ENCODE measurements around the gene SLC9A9. TPM values are rescaled to one million over a fixed set of nuclear protein-coding genes. Genes with fewer than 3 reads are reported as not detected.

The SLC9A9 gene
- total RNA-seq, 1 donor from 2014 or later = 20.4 TPM

DNA sequence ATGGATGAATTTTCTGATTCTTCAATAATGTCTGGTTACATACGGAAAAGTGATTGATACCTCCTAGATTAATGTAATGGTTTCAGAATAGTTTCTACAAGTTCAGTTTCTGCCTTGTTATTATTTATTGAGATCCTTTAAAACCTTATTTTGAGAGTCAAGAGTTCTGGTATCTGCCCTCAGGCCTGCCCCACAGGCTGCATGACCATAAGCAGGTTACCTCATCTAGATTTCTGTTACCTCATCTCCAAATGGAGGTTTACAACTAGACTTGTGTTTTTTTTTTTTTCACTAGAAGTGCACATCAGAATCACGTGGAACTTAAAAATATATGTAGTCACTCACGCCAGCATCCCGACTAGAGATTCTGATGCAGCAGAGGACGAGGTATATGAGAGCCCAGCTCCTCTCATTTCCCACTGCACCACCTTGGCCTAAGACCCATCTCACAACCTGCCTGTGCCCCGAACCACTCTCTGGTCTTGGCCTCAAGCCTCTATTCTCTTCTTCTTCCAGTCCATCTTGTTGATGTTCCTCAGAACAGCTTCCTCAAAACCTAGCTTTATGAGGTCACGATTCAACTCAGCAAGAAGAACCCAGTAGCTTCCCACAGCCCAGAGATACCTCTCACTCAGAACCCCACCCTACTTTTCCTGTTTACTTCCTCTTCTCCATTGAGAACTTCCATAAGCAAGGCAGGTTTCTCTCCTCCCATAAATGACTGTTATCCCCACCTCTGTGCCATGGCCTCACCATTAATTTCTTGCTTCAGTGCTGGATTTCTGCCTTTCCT, 375.3 kb downstream of the SLC9A9 start:
- Histone ChIP-seq H3K27me3 (ENCODE audit: control insufficient read depth in 3 of 3, insufficient read depth in 3 of 3, low read length in 3 of 3) (no peaks in the 10 kb centered on the region), H3K9ac (ENCODE audit: low read depth in 1 of 3, low read length in 3 of 3) (no peak overlapping the region), H3K4me1 (ENCODE audit: control insufficient read depth in 3 of 3, insufficient read depth in 3 of 3, low read length in 3 of 3) (no peaks in the 10 kb centered on the region), H3K9me3 (ENCODE audit: control insufficient read depth in 3 of 3, low read length in 3 of 3) (no peaks in the 10 kb centered on the region), H3K27ac (ENCODE audit: low read depth, low read length) (no peak overlapping the region), H3K36me3 (ENCODE audit: control insufficient read depth in 3 of 3, insufficient read depth in 3 of 3, low read length in 3 of 3) (no peaks in the 10 kb centered on the region), H3K4me3 (ENCODE audit: low read length in 3 of 3) (no peak overlapping the region)

DNA sequence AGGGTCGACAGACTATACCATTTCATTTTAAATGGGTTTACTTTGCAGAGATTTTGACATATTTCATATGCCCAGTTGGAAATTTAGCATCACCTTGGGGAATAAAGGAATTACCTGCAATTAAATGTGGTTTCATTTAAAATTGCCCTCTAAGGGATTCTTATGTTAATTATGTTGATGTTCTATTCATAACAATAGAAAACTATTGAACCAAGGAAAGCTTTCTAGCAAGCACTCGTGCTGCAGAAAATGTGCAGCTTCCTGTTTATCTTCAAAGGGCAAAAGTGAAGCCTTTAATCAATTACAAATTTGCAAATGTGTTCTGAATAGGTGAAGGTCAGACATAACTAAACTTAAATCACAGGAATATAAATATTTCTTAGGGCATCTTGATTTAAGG, 376.6 kb downstream of the SLC9A9 start:
- no peaks in the 10 kb centered on the region for H3K9me3 ChIP-seq (ENCODE audit: control insufficient read depth in 3 of 3, low read length in 3 of 3)
- peaks cover 0 to 2% (median 0%) of the 10 kb centered on the region in 3 donors for H3K36me3 ChIP-seq (ENCODE audit: control insufficient read depth in 3 of 3, insufficient read depth in 3 of 3, low read length in 3 of 3)
- H3K9ac ChIP-seq (ENCODE audit: low read depth in 1 of 3, low read length in 3 of 3) = no peak overlapping the region
- H3K4me3 ChIP-seq (ENCODE audit: low read length in 3 of 3) = no peak overlapping the region
- H3K27me3 ChIP-seq (ENCODE audit: control insufficient read depth in 3 of 3, insufficient read depth in 3 of 3, low read length in 3 of 3) = no peaks in the 10 kb centered on the region
- H3K27ac ChIP-seq (ENCODE audit: low read depth, low read length) = no peak overlapping the region
- no peaks in the 10 kb centered on the region for H3K4me1 ChIP-seq (ENCODE audit: control insufficient read depth in 3 of 3, insufficient read depth in 3 of 3, low read length in 3 of 3)

DNA sequence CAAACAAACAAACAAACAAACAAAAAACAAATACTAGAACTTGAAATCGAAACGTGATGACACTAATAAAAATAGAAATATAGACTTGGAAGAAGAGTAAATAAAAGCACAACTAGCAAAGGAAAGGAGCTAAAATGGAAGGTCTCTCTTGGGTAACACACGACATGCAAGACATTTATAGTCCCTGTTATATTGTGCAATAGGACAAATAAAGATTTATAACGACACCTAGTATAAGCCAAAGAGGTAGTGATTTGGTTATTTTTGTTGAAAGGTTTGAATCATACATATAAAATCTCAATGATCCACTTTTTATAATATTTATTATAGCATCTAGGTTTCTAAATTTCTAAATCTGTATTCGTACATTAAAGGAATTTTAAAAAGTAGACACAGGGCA, 379.1 kb downstream of the SLC9A9 start:
- no peaks in the 10 kb centered on the region for H3K9me3 ChIP-seq (ENCODE audit: control insufficient read depth in 3 of 3, low read length in 3 of 3)
- H3K27me3 ChIP-seq (ENCODE audit: control insufficient read depth in 3 of 3, insufficient read depth in 3 of 3, low read length in 3 of 3) = no peaks in the 10 kb centered on the region
- no peak overlapping the region for H3K4me3 ChIP-seq (ENCODE audit: low read length in 3 of 3)
- no peak overlapping the region for H3K9ac ChIP-seq (ENCODE audit: low read depth in 1 of 3, low read length in 3 of 3)
- H3K27ac ChIP-seq (ENCODE audit: low read depth, low read length) = no peak overlapping the region
- peaks cover 0 to 6% (median 0%) of the 10 kb centered on the region in 3 donors for H3K36me3 ChIP-seq (ENCODE audit: control insufficient read depth in 3 of 3, insufficient read depth in 3 of 3, low read length in 3 of 3)
- no peaks in the 10 kb centered on the region for H3K4me1 ChIP-seq (ENCODE audit: control insufficient read depth in 3 of 3, insufficient read depth in 3 of 3, low read length in 3 of 3)

DNA sequence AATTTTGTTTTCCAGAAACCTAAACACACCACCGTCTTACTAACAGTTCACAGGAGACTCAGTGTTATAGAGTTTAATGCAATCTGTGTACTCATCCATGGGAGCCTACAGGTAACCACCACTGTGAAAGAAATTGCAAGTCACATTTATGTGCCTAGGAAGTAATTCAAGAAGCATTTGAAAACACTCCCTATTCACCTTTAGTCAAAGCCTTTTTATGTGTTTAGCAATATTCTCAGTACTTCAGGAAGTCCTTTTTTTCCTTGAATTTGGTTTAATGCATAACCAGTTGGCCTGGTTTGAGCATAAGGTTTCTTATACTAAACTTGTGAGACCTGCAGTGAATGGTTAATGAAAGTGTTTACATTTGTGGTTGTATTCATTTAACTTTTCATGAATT, 382.6 kb downstream of the SLC9A9 start:
- no peaks in the 10 kb centered on the region for H3K9me3 ChIP-seq (ENCODE audit: control insufficient read depth in 3 of 3, low read length in 3 of 3)
- H3K27me3 ChIP-seq (ENCODE audit: control insufficient read depth in 3 of 3, insufficient read depth in 3 of 3, low read length in 3 of 3) = no peaks in the 10 kb centered on the region
- H3K4me1 ChIP-seq (ENCODE audit: control insufficient read depth in 3 of 3, insufficient read depth in 3 of 3, low read length in 3 of 3) = no peaks in the 10 kb centered on the region
- H3K4me3 ChIP-seq (ENCODE audit: low read length in 3 of 3) = no peak overlapping the region
- H3K36me3 ChIP-seq (ENCODE audit: control insufficient read depth in 3 of 3, insufficient read depth in 3 of 3, low read length in 3 of 3) = peaks cover 0 to 8% (median 0%) of the 10 kb centered on the region in 3 donors
- no peak overlapping the region for H3K9ac ChIP-seq (ENCODE audit: low read depth in 1 of 3, low read length in 3 of 3)
- H3K27ac ChIP-seq (ENCODE audit: low read depth, low read length) = no peak overlapping the region

DNA sequence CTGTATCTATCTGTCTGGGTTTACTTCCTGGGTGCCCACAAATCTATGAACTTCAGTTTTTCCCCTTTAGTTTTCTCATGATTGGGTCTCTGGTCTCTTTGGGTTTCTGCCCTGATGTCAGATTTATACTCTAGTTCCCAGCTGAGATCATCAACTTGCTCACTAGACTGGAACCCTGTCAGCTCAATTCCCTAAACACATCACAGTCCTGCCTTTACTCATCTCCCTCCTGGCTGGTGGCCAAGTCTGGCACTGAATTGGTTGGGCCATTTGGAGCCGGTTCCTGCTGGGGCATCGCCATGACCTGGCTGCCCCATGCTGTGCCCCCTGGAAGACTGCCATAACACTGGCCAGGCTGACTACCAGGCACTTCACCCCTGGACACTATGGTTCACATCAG, 383.4 kb downstream of the SLC9A9 start:
- peaks cover 0 to 8% (median 0%) of the 10 kb centered on the region in 3 donors for H3K36me3 ChIP-seq (ENCODE audit: control insufficient read depth in 3 of 3, insufficient read depth in 3 of 3, low read length in 3 of 3)
- no peak overlapping the region for H3K9ac ChIP-seq (ENCODE audit: low read depth in 1 of 3, low read length in 3 of 3)
- no peaks in the 10 kb centered on the region for H3K4me1 ChIP-seq (ENCODE audit: control insufficient read depth in 3 of 3, insufficient read depth in 3 of 3, low read length in 3 of 3)
- H3K27me3 ChIP-seq (ENCODE audit: control insufficient read depth in 3 of 3, insufficient read depth in 3 of 3, low read length in 3 of 3) = no peaks in the 10 kb centered on the region
- no peaks in the 10 kb centered on the region for H3K9me3 ChIP-seq (ENCODE audit: control insufficient read depth in 3 of 3, low read length in 3 of 3)
- H3K27ac ChIP-seq (ENCODE audit: low read depth, low read length) = no peak overlapping the region
- no peak overlapping the region for H3K4me3 ChIP-seq (ENCODE audit: low read length in 3 of 3)

DNA sequence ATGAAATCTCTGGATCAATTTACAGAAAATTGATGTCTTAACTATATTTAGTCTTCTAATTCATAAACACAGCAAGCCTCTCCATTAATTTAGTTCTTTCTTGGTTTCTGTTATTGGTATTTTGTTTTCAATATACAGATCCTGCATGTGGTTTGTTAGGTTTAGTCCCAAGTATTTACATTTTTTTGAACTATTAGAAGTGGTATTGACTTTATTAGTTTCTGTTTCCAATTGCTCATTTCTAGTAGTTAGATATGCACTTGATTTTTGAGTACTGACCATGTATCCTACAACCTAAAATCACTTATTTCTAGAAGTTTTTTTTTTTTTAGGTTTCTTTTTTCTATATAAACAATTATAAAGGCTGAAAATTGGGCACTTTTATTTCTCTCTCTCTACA, 392.8 kb downstream of the SLC9A9 start:
- Histone ChIP-seq H3K9ac (ENCODE audit: low read depth in 1 of 3, low read length in 3 of 3) (no peak overlapping the region), H3K27me3 (ENCODE audit: control insufficient read depth in 3 of 3, insufficient read depth in 3 of 3, low read length in 3 of 3) (no peaks in the 10 kb centered on the region), H3K27ac (ENCODE audit: low read depth, low read length) (no peak overlapping the region), H3K9me3 (ENCODE audit: control insufficient read depth in 3 of 3, low read length in 3 of 3) (no peaks in the 10 kb centered on the region), H3K4me1 (ENCODE audit: control insufficient read depth in 3 of 3, insufficient read depth in 3 of 3, low read length in 3 of 3) (no peaks in the 10 kb centered on the region), H3K4me3 (ENCODE audit: low read length in 3 of 3) (no peak overlapping the region), H3K36me3 (ENCODE audit: control insufficient read depth in 3 of 3, insufficient read depth in 3 of 3, low read length in 3 of 3) (no peaks in the 10 kb centered on the region)

DNA sequence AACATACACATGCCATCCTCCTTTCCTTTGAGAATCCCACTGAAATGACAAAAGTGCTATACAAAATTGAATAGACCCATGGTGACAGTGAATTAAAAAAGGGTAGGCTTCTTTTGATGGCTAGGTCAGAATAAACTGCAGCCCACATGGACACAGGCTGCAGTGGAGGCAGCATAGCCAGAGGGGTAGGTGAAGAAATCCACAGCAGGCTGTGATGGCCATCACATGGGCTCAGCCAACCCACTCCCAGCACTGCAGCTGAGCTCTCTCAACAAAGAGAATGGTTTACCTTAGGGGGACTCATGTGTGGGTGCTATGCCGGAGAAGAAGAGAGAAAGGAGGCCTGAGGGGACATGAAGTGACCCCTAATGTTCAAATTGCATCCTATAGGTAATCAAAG, 397.6 kb downstream of the SLC9A9 start:
- H3K4me1 ChIP-seq (ENCODE audit: control insufficient read depth in 3 of 3, insufficient read depth in 3 of 3, low read length in 3 of 3) = no peaks in the 10 kb centered on the region

DNA sequence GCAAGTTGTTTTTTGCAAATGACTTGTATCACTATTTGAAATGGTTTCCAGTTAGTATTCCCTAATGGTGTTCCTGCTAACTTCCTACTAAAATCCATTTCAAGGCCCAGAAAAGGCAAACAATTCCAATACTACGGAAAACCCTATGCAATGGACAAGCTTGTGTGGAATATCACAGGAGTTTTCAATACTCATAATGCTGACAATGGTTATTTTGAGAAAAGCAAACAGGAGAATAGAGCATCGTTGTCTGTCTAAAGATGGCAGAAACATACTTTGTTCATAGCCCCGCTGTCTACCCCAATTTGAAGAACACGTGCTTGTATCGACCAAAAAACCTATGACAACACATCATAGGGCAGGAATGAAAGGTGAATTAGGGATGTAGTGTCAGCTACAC, 400.8 kb downstream of the SLC9A9 start:
- no peaks in the 10 kb centered on the region for H3K27me3 ChIP-seq (ENCODE audit: control insufficient read depth in 3 of 3, insufficient read depth in 3 of 3, low read length in 3 of 3)
- H3K36me3 ChIP-seq (ENCODE audit: control insufficient read depth in 3 of 3, insufficient read depth in 3 of 3, low read length in 3 of 3) = no peaks in the 10 kb centered on the region
- H3K4me1 ChIP-seq (ENCODE audit: control insufficient read depth in 3 of 3, insufficient read depth in 3 of 3, low read length in 3 of 3) = peaks cover 0 to 2% (median 0%) of the 10 kb centered on the region in 3 donors
- H3K9me3 ChIP-seq (ENCODE audit: control insufficient read depth in 3 of 3, low read length in 3 of 3) = no peaks in the 10 kb centered on the region
- no peak overlapping the region for H3K9ac ChIP-seq (ENCODE audit: low read depth in 1 of 3, low read length in 3 of 3)
- H3K4me3 ChIP-seq (ENCODE audit: low read length in 3 of 3) = no peak overlapping the region
- no peak overlapping the region for H3K27ac ChIP-seq (ENCODE audit: low read depth, low read length)

More for the DNA sequence above, 397.6 kb downstream of the SLC9A9 start:
- Histone ChIP-seq H3K27ac (ENCODE audit: low read depth, low read length) (no peak overlapping the region), H3K9me3 (ENCODE audit: control insufficient read depth in 3 of 3, low read length in 3 of 3) (no peaks in the 10 kb centered on the region), H3K4me3 (ENCODE audit: low read length in 3 of 3) (no peak overlapping the region), H3K9ac (ENCODE audit: low read depth in 1 of 3, low read length in 3 of 3) (no peak overlapping the region), H3K36me3 (ENCODE audit: control insufficient read depth in 3 of 3, insufficient read depth in 3 of 3, low read length in 3 of 3) (no peaks in the 10 kb centered on the region), H3K27me3 (ENCODE audit: control insufficient read depth in 3 of 3, insufficient read depth in 3 of 3, low read length in 3 of 3) (no peaks in the 10 kb centered on the region)

DNA sequence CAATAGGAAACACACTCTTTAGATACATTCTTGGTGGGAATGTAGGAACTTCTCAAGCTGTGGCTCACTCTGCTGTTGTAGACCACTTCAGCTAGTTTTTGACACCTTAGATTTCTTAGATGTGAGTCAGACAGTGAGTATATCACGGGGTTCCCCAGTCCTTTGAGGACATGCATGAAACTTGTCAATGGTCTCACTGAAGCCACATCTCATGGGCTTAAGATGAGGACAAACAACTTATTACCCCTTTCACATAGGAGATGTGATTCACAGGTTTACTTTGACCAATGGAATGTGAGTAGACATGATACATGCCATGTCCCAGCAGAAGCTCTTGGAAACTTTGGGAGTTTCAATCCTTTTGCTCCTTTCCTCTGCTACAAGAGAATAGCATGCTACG, 403.1 kb downstream of the SLC9A9 start:
- Histone ChIP-seq H3K27me3 (ENCODE audit: control insufficient read depth in 3 of 3, insufficient read depth in 3 of 3, low read length in 3 of 3) (no peaks in the 10 kb centered on the region), H3K4me3 (ENCODE audit: low read length in 3 of 3) (no peak overlapping the region), H3K27ac (ENCODE audit: low read depth, low read length) (peak overlapping the region; percentile 4), H3K9ac (ENCODE audit: low read depth in 1 of 3, low read length in 3 of 3) (no peak overlapping the region), H3K4me1 (ENCODE audit: control insufficient read depth in 3 of 3, insufficient read depth in 3 of 3, low read length in 3 of 3) (peaks cover 0 to 2% (median 0%) of the 10 kb centered on the region in 3 donors), H3K9me3 (ENCODE audit: control insufficient read depth in 3 of 3, low read length in 3 of 3) (no peaks in the 10 kb centered on the region), H3K36me3 (ENCODE audit: control insufficient read depth in 3 of 3, insufficient read depth in 3 of 3, low read length in 3 of 3) (no peaks in the 10 kb centered on the region)

DNA sequence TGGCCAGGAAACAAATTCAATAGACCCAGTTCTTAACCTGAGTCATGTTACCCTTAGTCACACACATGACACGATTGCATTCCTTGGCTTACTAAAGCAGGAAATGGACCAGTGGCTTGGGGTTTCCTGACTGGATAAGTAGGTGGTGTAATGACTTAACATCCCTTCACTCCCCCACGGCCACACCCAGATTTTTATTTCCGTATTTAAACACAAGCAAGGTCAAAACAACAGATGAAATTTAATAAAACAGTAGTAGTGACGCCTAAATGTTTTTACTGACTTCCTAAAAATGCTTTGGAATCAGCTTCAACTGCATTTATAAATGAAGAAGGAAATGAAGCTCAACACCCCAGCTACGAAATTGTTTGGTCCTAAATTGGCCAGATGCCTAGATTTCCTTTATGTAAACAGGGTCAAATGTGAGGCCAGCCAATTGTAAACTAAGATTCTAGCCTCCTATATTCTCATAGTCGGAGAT, 404.4 kb downstream of the SLC9A9 start:
- H3K4me3 ChIP-seq (ENCODE audit: low read length in 3 of 3) = no peak overlapping the region
- peak overlapping the region; percentile 4 for H3K27ac ChIP-seq (ENCODE audit: low read depth, low read length)
- no peaks in the 10 kb centered on the region for H3K36me3 ChIP-seq (ENCODE audit: control insufficient read depth in 3 of 3, insufficient read depth in 3 of 3, low read length in 3 of 3)
- H3K27me3 ChIP-seq (ENCODE audit: control insufficient read depth in 3 of 3, insufficient read depth in 3 of 3, low read length in 3 of 3) = no peaks in the 10 kb centered on the region
- no peaks in the 10 kb centered on the region for H3K9me3 ChIP-seq (ENCODE audit: control insufficient read depth in 3 of 3, low read length in 3 of 3)
- H3K9ac ChIP-seq (ENCODE audit: low read depth in 1 of 3, low read length in 3 of 3) = no peak overlapping the region
- H3K4me1 ChIP-seq (ENCODE audit: control insufficient read depth in 3 of 3, insufficient read depth in 3 of 3, low read length in 3 of 3) = peaks cover 0 to 2% (median 0%) of the 10 kb centered on the region in 3 donors
